HG03175 (cell line): ENCODE measurements around the gene CTRB2.
"Not testable (repeated sequence)": the region's sequence is repeated elsewhere in the genome, so short reads cannot be mapped to it uniquely, and the experiment has no call there.

Experiments
- ATAC-seq: cut with Tn5 transposase; IDR thresholded peaks from one replicate; pipeline ENCODE4 v1.9.1; 2021; ENCODE audit warnings: mild to moderate bottlenecking, moderate library complexity; ENCODE audit not compliant: unreplicated experiment

Gene CTRB2

DNA sequence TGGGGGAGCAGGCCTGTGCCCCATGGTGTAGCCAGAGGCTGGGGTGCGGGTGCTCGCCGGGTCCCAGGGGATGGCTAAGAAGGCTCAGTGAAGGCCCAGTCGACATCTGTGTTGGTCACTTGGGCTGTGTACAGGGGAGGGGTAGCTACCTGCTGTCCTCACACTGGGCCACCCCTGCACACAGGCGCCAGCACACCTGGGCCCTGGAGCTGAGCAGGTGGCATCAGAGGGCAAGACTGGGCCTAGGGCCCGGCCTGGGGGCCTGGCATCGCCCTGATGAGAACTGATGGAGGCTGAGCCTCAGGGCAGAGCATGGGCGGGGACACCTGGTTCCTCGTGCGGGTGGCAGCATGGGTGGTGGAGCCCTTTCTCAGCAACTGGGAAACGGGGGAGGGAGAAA is 870 bp upstream of the CTRB2 start:
- ATAC-seq = no peak

DNA sequence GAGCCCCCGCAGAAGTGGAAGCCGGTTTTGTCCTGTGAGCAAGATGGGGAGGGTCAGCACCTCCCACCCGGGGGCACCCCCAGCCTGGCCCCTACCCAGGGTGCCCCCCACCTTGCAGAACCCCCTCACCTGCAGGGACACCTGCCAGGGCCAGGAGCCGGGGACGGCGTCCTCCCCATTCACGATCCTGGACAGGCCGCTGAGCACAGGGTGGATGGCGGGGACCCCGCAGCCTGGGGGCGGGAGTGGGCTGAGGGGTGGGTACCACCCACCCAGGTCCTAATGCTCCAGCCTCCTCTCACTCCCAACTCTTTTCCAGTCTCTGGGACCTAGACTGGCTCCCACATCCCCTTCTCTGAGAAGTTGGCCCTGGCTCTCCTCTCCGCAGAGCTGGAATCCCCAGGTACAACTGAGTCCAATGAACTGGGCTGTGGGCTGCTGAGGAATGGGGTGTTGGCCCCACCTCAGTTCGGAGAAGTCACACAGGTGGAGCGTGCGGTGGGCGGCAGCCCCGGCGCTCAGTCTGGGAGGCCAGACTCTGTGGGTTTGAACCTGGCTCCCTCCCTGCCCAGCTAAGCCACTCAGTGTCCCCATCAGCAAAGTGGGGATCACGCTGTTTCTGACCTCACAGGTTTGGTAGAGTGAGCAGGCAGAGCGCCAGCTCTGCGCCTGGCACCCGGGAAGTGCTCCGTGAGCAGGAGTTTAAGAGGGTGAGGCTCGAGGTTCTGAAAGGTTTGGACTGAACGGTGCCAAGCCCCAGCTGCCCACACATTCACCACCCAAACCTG is 806 bp downstream of the CTRB2 start:
- ATAC-seq = not testable (repeated sequence)

DNA sequence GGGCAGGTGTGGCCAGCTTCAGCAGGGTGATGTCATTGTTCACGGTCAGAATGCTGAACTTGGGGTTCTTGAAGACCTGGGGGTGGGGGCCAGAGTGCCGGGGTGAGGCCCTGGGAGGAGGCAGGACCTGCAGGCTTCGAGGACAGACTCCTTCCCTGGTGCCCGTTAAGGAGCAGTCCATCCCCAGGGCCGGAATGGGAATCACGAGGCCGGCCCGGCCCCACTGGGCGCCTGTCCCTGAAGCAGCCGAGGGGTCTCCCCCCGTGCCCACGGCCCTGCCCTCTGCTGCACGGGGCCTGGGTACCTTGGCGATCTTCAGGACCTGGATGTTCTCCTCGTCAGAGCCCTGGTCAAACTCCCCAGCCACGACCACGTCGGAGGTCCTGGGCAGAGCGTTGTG is 1.5 kb downstream of the CTRB2 start:
- ATAC-seq = not testable (repeated sequence)

DNA sequence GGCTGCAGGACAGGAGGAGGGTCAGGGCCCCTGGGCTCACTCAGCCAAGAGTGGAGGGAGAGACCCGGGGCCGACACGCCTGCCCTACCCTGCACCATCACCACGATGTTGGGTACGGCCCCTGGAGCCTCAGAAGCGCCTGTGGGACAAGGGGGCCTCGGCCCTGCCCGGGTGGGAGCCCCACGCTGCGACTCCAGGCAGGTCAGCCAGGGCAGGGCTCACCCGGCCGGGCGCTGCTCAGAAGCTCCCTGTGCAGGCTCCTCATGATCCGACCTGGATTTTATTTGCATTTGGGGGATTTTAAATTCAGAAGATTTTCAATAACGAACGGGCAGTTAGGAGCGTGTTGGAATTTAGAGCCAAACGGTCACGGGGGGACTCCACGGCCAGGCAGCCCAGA is 2.1 kb downstream of the CTRB2 start:
- not testable (repeated sequence) for ATAC-seq

DNA sequence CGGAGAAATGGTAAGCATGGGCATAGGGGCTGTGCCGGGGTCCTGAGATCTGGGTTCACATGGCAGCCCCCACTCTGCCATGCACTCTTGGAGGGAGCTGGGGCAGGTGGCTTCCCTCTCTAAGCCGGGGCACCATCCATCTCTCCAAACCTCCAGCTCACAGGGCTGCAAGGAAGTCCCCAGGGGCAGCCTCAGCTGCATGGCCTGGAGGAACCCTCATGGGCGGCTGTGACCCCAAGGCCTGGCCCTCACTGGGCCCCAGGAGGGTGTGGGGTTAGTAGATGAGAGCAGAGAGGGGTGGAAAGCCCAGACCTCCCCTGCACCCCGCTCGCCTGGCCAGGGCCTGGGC is 2.6 kb downstream of the CTRB2 start:
- no peak for ATAC-seq

DNA sequence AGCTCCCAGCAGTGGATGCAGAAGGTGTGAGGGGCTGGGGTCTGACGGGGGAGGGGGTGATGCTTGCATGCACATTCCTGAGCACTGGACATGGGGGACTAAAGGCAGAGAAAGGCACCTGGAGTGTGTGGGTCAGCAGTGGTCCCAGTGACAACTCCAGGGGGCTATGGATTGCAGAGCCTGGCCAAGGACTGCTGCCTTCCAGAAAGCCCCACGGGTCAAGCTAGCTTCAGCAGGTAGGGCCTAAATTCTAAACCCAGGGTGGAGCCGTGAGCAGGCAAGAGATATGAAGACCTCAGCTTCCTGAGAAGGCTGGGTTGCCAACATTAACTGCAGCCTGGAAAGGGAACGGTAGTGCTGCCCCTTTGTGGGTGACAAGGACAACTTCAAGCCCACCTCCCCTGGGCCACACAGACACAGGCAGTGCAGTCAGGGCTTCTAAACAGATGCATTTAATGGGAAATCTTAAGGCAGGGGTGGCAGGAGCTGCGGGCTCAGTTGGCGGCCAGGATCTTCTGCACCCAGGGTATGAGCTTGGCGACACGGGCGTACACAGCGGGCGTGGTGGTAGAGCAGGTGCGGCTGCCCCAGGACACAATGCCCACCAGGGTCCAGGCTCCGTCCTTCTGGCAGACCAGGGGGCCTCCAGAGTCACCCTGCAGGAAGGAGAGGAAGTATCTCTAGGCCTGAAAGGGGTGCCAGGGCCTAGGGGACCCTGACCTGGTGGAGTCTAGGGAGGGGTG is 3.1 kb downstream of the CTRB2 start:
- no peak for ATAC-seq

DNA sequence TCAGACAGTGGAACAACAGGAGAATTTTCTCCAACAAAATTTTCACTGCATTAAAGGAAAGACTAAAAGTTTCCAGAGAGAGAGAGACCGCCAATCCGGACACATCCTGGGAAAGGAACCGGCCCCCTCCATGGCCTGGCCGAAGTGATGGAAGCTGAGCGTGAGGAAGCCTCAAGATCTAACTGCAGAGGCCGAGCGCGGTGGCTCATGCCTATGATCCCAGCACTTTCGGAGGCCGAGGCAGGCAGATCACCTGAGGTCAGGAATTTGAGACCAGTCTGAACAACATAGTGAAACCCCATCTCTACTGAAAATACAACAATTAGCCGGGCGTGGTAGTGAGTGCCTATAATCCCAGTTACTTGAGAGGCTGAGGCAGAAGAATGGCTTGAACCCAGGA is 3.9 kb downstream of the CTRB2 start:
- ATAC-seq = no peak

DNA sequence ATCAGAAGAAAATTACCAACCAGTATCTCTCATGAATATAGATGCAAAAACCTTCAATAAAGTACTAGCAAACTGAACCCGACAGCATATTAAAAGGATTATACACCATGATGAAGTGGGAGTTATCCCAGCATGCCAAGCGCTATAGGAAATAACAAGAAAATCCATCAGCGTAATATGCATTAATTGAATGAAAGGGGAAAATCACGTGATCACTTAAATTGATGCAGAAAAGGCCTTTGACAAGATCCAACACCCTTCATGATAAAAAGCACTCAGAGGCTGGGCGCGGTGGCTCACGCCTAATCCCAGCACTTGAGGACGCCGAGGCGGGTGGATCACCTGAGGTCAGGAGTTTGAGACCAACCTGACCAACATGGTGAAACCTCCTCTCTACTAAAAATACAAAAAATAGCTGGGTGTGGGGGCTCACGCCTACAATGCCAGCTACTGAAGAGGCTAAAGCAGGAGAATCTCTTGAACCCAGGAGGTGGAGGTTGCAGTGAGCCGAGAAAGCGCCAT is 4.8 kb downstream of the CTRB2 start:
- no peak for ATAC-seq

DNA sequence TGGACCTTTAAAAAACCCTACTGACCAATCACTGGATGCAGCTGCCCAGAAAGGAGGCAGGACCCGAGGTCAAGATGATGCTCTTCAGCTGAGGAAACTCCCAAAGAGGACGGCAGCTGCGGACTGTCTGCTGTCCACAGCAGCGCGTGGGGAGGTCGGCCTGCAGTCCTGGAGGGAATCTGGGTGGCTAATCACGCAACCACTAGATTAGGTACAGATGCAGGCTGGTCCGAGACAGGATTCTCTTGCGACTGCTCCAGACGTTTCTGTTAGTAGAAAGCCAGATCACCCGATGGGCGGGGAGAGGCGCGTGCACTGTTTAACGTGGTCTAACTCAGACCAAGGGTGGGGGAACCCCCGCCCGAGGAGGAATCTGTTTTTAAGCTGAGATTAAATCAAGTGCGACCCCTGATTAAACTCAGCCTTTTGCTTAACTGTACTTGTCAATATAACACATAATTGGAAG is 8.8 kb downstream of the CTRB2 start:
- no peak for ATAC-seq

DNA sequence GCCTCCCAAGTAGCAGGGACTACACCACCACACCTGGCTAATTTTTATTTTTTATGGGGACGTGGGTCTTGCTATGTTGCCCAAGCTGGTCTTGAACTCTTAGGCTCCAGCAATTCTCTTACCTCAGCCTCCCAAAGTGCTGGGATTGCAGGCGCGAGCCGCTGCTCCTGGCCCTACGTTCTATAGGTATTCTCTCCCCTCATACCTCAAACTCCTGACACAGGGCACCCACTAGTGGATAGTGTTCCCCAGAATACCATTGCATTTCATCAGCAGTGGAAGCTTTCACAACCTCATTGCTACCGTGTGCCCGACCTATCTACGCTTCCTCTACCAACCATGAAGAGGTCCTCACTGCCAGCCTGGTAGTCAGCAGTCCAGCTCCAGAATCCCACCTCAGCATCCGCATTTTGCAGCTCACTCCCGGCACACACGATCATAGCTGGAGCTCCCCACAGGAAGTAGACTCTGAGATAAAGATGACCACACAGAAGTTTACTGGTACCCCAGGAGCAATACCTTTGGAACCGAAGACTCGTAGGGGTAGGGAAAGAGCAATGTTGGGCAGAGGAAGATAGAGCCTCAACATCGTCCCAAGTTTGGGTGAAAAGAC is 9.3 kb downstream of the CTRB2 start:
- no peak for ATAC-seq

DNA sequence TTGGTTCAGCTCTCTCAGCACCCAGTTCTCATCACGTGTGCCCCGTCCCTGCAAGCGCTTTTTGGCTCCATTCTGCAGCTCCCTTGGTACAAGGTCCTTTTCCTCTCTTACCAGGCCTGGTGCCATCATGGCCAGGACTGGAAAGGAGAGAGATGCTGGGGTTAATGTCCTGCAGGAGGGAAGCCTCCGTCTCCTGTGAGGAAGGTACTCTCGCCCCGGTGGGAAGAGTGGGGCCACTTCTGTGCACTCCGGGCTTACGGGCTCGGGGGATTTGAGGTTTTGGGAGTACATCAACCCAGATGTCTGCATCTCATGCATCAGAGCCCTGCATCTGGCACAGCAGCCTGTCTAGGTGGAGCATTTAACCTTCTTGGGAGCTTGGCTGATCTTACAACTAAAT is 10.1 kb downstream of the CTRB2 start:
- no peak for ATAC-seq

DNA sequence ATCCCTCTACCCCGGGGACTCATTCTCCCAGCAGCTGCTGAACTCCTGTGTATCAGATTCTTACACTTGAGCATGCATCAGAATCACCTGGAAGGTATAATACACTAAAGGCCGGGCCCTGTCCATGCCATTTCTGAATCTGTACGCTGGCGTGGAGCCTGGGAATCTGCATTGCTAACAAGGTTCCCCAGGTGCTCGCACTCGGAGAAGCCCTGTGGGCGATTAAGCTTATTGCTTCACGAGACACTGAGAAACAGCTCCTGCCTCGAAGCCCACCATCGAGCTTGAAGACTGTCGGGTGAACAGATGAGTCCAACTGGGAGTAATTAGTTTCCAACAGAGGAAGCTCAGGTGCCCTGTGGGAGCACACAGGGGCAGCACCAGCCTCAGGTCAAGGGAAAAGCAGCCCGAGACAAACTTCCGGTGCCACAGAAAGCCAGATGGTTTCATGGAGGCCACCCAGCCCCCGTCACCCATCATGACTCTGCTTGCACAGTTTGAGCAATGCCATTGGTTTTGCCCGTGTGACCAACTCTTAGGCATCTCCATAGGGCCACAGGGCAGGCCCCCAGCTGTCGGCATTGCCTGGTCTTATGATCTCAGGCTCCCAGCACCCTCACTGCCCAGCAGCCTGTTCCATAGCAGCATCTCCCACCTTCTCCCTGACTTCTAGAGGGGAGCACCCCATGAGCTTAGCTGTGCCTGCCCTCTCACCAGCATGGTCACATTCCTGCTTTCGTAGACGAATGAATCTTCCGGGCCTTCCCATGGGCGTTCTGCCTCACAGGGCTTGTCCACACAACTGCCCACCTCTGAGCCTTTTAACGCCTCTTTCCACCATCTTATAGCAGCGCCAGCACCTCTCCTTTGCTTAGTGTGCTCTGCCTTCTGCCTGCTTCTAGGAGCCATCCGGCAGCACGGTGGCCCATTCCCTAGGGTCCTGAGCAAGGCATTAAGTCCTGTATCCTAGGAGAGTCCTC is 10.9 kb downstream of the CTRB2 start:
- ATAC-seq = no peak

DNA sequence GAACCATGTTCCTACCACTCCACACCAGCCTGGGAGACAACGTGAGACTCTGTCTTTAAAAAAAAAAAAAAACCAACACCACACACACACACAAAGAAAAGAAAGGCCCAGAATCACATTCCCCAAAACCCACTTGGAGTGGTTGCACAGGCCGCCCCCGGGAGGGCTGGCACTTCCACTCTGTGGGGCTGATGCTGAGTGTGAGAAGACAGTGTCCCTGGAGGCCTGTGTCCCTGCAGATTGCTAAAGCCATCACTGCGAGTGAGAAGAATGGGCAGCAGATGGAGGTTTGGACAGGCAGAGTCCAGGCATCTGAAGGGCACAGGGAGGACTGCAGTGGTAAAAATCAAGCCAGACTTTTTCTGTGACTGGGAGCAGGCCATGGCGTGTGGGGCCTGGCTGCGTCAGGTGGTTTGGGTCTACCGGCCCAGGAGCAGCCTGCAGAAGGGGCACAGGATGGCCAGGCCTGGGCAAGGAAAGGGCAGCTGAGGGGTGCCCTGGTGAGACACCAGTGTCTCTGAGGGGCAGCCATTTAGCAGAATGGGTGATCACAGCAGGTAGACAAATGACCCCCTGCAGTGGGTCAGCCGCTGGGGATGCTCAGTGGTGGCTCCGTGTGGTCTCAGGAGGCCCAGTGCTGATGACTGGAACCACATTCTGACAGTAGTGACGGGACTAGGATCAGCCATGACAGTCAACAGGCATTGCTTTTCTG is 13.1 kb downstream of the CTRB2 start:
- ATAC-seq = no peak

DNA sequence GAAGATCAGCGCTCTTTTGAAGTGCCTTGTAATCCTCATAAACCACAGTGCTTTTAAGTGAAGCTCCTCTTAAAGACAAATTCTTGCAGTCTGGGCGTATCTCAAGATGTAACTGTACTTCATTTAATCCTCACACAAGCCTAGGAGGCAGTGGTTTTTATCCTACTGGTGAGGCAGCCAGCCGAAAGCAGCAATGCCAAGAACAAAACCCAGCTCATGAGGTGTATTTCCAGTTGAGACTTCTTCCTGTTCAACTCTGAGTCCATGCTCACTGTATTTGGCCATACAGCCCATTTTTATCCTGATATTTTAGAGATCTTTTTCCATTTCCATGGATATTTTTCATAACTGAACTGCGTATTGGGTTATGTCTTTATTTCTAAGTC is 13.7 kb downstream of the CTRB2 start:
- ATAC-seq = no peak

DNA sequence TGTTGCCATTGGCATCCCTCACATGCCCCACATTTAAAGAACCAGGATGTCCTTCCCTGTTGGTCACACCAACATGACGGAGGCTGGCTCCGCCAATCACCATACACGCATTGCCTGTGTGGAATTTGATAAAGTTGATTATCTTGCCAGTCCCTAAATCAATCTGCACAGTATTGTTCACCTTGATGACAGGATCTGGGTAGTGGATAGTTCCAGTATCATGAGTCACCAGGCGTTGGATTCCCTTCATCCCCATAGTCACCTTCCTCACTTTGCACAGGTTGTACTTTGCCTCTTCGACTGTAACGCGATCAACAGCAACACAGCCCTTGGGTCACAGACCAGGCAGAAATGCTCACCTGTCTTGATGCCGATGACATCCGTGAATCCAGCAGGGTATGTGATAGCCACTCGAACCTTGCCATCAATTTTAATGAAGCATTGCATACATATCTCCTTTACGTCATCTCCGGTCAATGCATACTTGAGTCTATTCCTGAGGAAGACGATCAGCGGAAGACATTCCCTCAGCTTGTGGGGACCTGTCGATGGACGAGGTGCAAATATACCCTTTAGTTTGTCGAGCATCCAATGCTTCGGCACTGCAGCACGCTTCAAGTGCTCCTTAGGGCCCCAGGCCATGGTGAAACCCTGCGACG is 14.2 kb downstream of the CTRB2 start:
- no peak for ATAC-seq

DNA sequence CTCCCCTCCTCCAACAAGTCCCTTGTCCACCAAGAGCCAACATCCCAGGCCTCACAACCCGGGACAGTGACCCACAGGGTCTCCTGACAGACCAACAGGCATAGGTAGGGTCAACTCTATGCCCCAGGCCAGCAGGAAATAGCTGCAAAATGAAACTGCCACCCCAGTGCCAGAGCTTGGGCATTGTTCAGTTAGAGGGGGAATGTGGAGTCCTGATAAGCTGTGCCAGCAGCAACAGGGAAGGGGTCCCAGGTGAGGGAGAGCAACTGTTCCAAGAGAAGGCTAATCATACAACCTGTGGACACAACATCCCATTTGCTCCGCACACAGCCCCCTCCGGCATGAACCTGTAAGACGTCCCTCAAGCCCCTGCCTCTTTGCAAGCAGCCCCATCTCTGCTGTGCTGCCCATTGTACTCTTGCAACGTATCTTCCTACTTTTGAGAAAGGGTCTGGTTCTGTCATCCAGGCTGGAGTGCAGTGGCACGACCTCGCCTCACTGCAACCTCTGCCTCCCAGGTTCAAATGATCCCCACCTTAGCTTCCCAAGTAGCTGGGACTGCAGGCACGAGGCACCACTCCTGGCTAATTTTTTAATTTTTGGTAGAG is 17.2 kb downstream of the CTRB2 start:
- no peak for ATAC-seq

DNA sequence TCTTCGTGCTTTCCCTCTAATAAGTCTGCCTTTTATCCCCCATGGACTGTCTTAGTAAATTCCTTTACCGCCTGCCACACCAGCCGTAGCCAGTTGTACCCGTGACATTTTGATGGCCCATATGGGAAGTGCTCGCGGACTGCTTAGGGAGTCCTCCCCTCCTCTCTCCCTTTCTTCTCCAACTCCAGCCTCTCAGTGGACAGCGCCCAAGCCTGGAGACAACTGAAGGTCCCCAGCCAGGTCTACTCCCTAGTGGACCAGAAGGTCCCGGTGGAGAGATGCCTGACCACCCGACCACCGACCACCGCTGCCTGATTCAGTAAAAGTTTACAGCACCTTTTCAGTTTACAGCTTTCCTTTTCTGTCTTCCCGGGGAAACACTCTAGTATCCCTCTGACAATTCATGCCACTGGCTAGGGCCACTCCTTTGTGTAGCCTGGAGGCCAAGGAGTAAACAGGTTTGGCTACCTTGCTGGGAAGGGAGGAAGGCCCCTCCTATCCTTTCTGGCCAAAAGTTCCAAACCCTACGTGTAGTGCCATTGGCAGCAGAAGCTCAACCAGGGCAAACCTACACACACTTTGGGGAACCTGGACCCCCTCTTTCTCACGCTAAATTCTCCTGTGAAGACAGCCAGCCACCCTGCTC is 18.0 kb downstream of the CTRB2 start:
- no peak for ATAC-seq

DNA sequence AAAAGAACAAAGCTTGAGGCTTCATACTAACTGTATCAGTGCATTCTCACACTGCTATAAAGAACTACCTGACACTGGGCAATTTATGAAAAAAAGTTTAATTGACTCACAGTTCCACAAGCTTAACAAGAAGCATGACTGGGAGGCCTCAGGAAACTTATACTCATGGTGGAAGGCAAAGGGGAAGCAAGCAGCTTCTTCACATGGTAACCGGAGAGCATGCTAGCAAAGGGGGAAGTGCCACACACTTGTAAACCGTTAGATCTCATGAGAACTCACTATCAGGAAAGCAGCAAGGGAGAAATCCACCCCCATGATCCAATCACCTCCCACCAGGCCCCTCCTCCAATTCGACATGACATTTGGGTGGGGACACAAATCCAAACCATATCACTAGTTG is 25.3 kb downstream of the CTRB2 start:
- no peak for ATAC-seq

DNA sequence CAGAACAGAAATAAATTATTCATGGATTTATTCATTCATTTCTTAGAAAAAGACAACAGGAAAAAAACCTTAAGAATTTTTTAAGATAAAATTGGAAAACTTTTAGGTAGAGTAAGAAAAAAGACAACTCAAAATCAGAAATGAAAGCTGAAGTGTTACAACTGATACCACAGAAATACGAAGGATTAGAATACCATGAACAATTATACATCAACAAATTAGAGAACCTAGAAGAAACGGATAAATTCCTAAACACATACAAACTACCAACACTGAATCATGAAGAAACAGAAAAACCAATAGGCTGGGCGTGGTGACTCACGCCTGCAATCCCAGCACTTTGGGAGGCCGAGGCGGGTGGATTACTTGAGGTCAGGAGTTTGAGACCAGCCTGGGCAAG is 27.8 kb downstream of the CTRB2 start:
- no peak for ATAC-seq
